Activated effector memory CD4-positive, alpha-beta T cell treated with anti-CD3 and anti-CD28 coated beads, Interleukin-2, amount 50 U/mL, for 16 hours (primary cell): ENCODE data around the gene KCNQ2.

ENCODE experiments used
- DNase-seq: peaks from one replicate; pipeline ENCODE4 v3.0.0-alpha.2; 2020

The KCNQ2 gene

GRCh38 chr20:63451821-63452220, 20.6 kb downstream of the KCNQ2 start:
- DNase-seq, result no peak

DNA sequence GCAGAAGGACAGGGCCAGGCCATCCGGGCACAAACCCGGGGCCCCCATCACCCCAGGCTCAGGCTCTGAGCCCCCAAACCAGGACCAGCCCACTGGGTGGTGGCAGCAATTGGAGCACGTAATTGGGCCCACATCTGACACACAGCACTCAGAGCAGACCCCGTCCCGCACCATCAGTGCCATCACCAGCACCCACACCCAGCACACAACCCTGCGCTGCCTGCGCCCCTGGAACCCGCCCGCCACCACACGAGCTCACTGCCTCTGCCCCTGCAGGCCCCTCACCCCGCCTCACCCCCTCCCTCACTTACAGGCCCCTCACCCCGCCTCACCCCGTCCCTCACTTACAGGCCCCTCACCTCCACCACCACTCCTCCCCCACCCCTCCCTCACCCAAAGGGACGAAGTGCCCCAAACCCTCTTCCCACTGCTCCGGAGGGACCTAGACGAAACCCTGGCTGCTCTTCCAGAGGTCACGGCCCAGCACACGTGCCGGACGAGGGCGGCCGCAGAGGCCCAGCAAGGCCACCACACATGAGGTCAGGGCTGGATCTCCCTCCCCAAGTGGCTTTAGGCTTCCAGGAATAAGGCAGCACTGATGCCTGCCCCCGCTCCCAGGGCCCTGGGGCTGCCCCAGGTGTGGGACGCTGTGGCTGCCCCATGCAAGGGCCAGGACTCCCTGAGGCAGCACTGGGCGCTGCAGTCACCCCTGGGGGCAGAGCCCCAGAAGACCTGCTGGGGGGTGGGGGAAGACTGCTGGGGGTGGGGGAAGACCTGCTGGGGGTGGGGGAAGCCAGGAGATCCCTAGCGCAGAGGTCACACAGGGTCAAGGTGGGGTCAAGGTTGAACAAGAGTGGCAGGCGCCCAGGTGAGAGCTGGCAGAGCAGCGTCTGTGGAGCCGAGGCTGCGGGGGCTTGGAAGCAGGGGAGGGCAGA, 22.4 kb downstream of the KCNQ2 start:
- no peak for DNase-seq

DNA sequence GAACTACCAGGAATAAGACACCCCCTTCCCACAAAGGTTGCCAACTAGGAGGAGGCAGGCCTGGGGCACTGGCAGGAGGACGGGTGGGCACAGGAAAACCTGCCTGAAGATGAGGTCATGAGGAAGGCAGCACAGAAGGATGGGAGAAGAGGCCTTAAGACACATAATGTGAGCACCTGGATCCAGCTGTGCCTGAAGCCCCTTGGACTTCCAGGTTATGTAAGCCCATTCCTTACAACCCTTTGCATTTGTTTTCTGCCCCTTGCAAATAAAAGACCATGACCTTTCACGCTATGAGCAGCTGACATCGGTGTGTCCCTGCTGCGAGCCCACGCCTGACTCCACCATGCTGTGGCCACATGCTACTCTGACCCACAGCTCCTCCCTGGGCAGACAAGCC, 23.4 kb downstream of the KCNQ2 start:
- DNase-seq, result no peak

- no peak for DNase-seq
Observed at GRCh38 chr20:63448031-63448430, 24.4 kb downstream of the KCNQ2 start.

GRCh38 chr20:63447320-63447719, 25.1 kb downstream of the KCNQ2 start:
- no peak for DNase-seq

DNA sequence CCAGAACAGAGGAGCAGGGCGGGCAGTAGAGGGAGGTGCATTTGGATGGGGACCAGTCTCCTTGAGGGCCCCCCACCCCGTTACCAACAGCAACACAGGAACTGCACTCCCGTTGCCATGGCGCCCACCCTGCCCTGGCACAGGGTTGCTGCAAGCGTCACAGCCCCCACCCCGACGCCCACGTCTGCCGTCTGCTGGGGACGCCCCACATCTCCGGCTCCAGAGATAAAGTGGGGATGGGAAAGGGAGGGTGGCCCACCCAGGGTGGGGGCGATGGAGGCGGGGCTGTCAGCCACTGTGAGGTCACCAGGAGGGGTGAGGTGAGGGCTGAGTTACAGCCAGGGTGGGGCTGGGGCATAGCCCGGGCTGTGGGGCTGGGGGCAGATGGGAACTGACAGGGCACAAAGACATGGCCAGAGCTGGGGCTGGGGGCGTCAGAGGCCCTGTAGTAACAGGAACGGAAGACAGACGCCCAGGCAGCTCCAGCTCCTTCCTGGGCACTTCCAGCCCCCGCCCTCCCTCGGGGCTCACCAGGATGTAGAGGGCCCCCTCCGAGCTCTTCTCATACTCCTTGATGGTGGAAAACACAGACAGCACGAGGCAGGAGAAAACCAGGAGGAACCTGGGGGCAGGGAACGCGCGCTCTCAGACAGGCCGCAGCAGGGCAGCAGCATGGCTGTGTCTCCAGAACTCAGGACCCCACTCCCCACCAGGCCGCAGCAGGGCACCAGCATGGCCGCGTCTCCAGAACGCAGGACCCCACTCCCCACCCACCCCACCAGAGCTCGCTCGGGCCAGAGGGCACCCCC, 26.0 kb downstream of the KCNQ2 start:
- DNase-seq, result no peak

GRCh38 chr20:63445075-63445734, 27.2 kb downstream of the KCNQ2 start:
- DNase-seq, result no peak

DNA sequence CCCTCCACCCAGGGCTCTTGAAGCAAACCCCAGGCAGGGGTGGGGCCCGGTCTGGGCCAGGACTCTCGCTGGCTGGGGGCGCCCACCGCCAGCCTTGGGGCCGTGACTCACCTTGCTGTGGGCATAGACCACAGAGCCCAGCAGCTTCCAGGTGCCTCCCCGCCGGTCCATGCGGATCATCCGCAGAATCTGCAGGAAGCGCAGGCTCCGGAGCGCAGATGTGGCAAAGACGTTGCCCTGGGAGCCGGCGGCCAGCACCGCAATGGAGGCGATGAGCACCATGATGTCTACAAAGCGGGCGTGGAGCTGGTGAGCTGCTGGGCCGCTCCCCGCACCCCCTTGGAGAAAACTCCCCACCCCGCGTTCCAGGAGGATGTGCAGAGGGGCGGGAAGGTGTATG, 27.9 kb downstream of the KCNQ2 start:
- no peak for DNase-seq

- no peak for DNase-seq
Observed at GRCh38 chr20:63443606-63444395, 28.7 kb downstream of the KCNQ2 start.

DNA sequence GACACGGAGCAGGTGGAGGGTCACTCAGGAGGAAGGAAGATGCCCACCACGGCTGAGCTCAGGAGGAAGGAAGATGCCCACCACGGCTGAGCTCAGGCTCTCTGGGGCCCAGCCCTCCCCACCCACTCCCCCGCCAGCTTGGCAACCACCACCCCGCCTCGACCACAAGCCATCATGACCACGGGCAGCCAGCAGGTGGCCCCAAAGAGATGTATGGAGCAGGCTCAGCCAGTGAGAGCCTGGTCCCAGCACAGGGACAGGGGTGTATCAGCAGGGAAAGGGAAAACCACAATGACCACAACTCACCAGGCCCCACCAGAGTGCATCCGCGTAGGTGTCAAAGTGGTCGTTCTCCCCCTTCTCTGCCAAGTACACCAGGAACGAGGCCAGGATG, 30.4 kb downstream of the KCNQ2 start:
- peak; percentile 85 for DNase-seq

- DNase-seq, result no peak
Observed at GRCh38 chr20:63441136-63442099, 31.0 kb downstream of the KCNQ2 start.

GRCh38 chr20:63440366-63440955, 32.0 kb downstream of the KCNQ2 start:
- DNase-seq, result no peak

GRCh38 chr20:63439866-63440265, 32.6 kb downstream of the KCNQ2 start:
- DNase-seq, result no peak

DNA sequence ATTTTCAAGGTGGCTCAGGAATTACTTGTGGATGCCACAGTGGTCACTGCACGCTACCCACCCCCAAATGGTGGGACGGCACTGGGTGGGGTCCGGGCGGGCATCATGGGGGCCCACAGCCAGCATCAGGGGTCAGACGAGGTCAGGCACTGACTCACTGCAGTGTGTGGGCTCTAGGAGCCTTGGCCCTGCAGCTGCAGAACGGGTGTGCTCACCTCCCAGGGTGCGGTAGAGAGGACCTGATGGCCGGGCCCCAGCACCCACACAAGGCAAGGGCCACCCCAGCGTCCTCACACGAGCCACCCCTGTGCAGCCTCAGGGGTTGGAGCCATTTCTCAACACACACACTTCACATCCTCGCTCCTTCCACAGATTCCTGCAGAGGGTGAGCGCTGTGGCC, 34.3 kb downstream of the KCNQ2 start:
- no peak for DNase-seq

DNA sequence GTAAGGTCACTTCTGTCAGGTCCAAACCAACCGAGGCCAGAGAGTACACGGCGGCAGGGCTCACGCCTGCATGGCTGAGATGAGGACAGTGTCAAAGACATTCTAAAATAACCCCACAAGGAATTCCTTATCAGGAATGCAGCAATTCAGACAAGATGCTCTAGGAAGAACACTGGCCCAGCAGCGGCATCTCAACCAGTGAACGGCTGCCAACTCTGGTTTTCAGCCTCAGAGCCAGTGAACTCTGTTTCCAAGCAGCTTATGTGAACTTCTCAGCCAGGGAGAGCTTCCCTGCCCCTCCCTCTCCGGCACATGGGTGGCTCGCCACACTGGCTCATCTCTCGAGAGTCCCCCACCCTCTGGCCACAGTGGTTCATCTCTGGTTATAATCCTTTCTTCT, 36.9 kb downstream of the KCNQ2 start:
- DNase-seq, result no peak

GRCh38 chr20:63434599-63435378, 37.7 kb downstream of the KCNQ2 start:
- DNase-seq, result peak; percentile 88

GRCh38 chr20:63433756-63434531, 38.5 kb downstream of the KCNQ2 start:
- DNase-seq, result no peak

DNA sequence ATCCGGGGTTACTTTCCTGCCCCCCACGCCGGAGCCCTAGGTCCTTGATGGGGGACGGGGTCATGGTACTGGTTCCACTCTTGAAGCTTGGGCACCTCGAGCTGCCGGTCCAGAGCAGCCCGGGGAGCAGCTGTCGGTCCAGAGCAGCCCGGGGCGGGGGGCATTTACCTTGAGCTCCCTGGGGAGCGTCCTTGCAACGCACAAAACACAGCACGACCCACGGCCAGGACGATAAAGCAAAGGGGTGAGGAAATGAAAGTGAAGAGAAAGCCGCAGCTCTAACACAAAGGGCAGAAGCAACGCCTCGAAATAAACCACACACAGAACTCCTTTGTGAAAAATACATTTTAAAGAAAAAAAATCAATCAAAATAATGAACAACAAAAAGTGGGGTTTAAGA, 39.1 kb downstream of the KCNQ2 start:
- no peak for DNase-seq

- no peak for DNase-seq
Observed at GRCh38 chr20:63432577-63433325, 39.7 kb downstream of the KCNQ2 start.
